Measurements from ENCODE around the gene SPEN. TPM values are rescaled to one million over a fixed set of nuclear protein-coding genes. Genes with fewer than 3 reads are reported as not detected.

SPEN gene
- total RNA-seq, 1 donor, result 36.4 TPM

GRCh38 chr1:15852036-15852827 is 4.7 kb downstream of the SPEN start:
- DNase-seq (ENCODE audit: low read depth in 2 of 3, low spot score in 2 of 3), result peak in 1 of 3 donors; percentile 13

GRCh38 chr1:15852828-15853302 is 5.4 kb downstream of the SPEN start:
- DNase-seq (ENCODE audit: low read depth in 2 of 3, low spot score in 2 of 3), result no peak

GRCh38 chr1:15856888-15857287 is 9.4 kb downstream of the SPEN start:
- no peak for DNase-seq (ENCODE audit: low read depth in 2 of 3, low spot score in 2 of 3)

- DNase-seq (ENCODE audit: low read depth in 2 of 3, low spot score in 2 of 3), result no peak
Observed at GRCh38 chr1:15858069-15858670, 10.7 kb downstream of the SPEN start.

GRCh38 chr1:15858672-15859372 is 11.3 kb downstream of the SPEN start:
- no peak for DNase-seq (ENCODE audit: low read depth in 2 of 3, low spot score in 2 of 3)

- no peak for DNase-seq (ENCODE audit: low read depth in 2 of 3, low spot score in 2 of 3)
Observed at GRCh38 chr1:15863156-15863901, 15.8 kb downstream of the SPEN start.

- DNase-seq (ENCODE audit: low read depth in 2 of 3, low spot score in 2 of 3), result peak in 1 of 3 donors; percentile 19
Observed at GRCh38 chr1:15866721-15867201, 19.3 kb downstream of the SPEN start.

- no peak for DNase-seq (ENCODE audit: low read depth in 2 of 3, low spot score in 2 of 3)
Observed at GRCh38 chr1:15867288-15867687, 19.8 kb downstream of the SPEN start.

- no peak for DNase-seq (ENCODE audit: low read depth in 2 of 3, low spot score in 2 of 3)
Observed at GRCh38 chr1:15869413-15869812, 21.9 kb downstream of the SPEN start.

GRCh38 chr1:15870421-15870820 is 22.9 kb downstream of the SPEN start:
- DNase-seq (ENCODE audit: low read depth in 2 of 3, low spot score in 2 of 3), result no peak

GRCh38 chr1:15874471-15874870 is 27.0 kb downstream of the SPEN start:
- no peak for DNase-seq (ENCODE audit: low read depth in 2 of 3, low spot score in 2 of 3)

GRCh38 chr1:15876357-15877055 is 29.0 kb downstream of the SPEN start:
- DNase-seq (ENCODE audit: low read depth in 2 of 3, low spot score in 2 of 3), result no peak

GRCh38 chr1:15881961-15882360 is 34.5 kb downstream of the SPEN start:
- DNase-seq (ENCODE audit: low read depth in 2 of 3, low spot score in 2 of 3), result no peak

GRCh38 chr1:15882665-15883064 is 35.2 kb downstream of the SPEN start:
- no peak for DNase-seq (ENCODE audit: low read depth in 2 of 3, low spot score in 2 of 3)

- no peak for DNase-seq (ENCODE audit: low read depth in 2 of 3, low spot score in 2 of 3)
Observed at GRCh38 chr1:15883326-15883725, 35.8 kb downstream of the SPEN start.

GRCh38 chr1:15884477-15884876 is 37.0 kb downstream of the SPEN start:
- no peak for DNase-seq (ENCODE audit: low read depth in 2 of 3, low spot score in 2 of 3)

- DNase-seq (ENCODE audit: low read depth in 2 of 3, low spot score in 2 of 3), result peak in 1 of 3 donors; percentile 17
Observed at GRCh38 chr1:15885269-15885668, 37.8 kb downstream of the SPEN start.

- DNase-seq (ENCODE audit: low read depth in 2 of 3, low spot score in 2 of 3), result peak in 2 of 3 donors; percentile 92
Observed at GRCh38 chr1:15885701-15886610, 38.4 kb downstream of the SPEN start.

GRCh38 chr1:15886611-15887167 is 39.2 kb downstream of the SPEN start:
- no peak for DNase-seq (ENCODE audit: low read depth in 2 of 3, low spot score in 2 of 3)

All from hematopoietic multipotent progenitor cell (in vitro differentiated cells).